CD4-positive, CD25-positive, alpha-beta regulatory T cell (primary cell): ENCODE measurements around the gene PDE8B. TPM values are rescaled to one million over a fixed set of nuclear protein-coding genes. Genes with fewer than 3 reads are reported as not detected.

ENCODE experiments used
- ATAC-seq, 2 donors: fragments of 150-1000 bp; cut with Tn5 transposase; one replicate each; pipeline ENCODE4 v1.10.0; 2021; ENCODE audit warnings: low read depth in 2 of 2, moderate number of reproducible peaks in 2 of 2, moderate library complexity in 1 of 2
- DNase-seq, 3 donors: peaks; one replicate each; pipeline versions ENCODE4 v3.0.0 to v3.0.0-alpha.2; 2012 to 2022; ENCODE audit warnings: mixed read lengths in 1 of 3
- H3K27ac ChIP-seq: one replicate; pipeline ENCODE4 v1.7.0; 2013; ENCODE audit warnings: mild to moderate bottlenecking, low read length; ENCODE audit not compliant: insufficient read depth, poor library complexity, severe bottlenecking
- H3K27me3 ChIP-seq: one replicate; pipeline ENCODE4 v1.7.0; 2013; ENCODE audit warnings: low read length; ENCODE audit not compliant: control insufficient read depth, insufficient read depth
- H3K36me3 ChIP-seq: one replicate; pipeline ENCODE4 v1.7.0; 2013; ENCODE audit warnings: mild to moderate bottlenecking, low read length, moderate library complexity; ENCODE audit not compliant: control insufficient read depth, insufficient read depth
- H3K4me1 ChIP-seq: 2 replicates; pipeline ENCODE4 v1.7.0; 2013; ENCODE audit warnings: mild to moderate bottlenecking, low read length; ENCODE audit not compliant: insufficient read depth, control insufficient read depth, poor library complexity, severe bottlenecking
- H3K4me3 ChIP-seq: one replicate; pipeline ENCODE4 v1.7.0; 2013; ENCODE audit warnings: low read depth, mild to moderate bottlenecking, low read length, moderate library complexity
- H3K9me3 ChIP-seq, 2 experiments: 1 replicate in 1 of 2; 2 replicates in 1 of 2; pipeline ENCODE4 v1.7.0; 2013; ENCODE audit warnings: low read length in 2 of 2, mild to moderate bottlenecking in 1 of 2, moderate library complexity in 1 of 2; ENCODE audit not compliant: control insufficient read depth in 2 of 2
- H3K27ac Mint-ChIP-seq, 3 donors: one replicate each; pipeline ENCODE4 v1.8.0; 2020 to 2022; ENCODE audit warnings: mild to moderate bottlenecking in 3 of 3, mixed read lengths in 3 of 3, moderate library complexity in 2 of 3
- H3K27me3 Mint-ChIP-seq: one replicate; pipeline ENCODE4 v1.8.0; 2022; ENCODE audit warnings: mild to moderate bottlenecking, mixed read lengths
- H3K36me3 Mint-ChIP-seq: one replicate; pipeline ENCODE4 v1.8.0; 2020; ENCODE audit warnings: mixed read lengths
- H3K4me1 Mint-ChIP-seq, 4 donors: one replicate each; pipeline ENCODE4 v1.8.0; 2020 to 2022; ENCODE audit warnings: mixed read lengths in 4 of 4, mild to moderate bottlenecking in 1 of 4
- H3K4me3 Mint-ChIP-seq, 4 donors: one replicate each; pipeline ENCODE4 v1.8.0; 2020 to 2022; ENCODE audit warnings: mild to moderate bottlenecking in 4 of 4, mixed read lengths in 4 of 4, moderate library complexity in 3 of 4
- H3K9me3 Mint-ChIP-seq, 7 donors: one replicate each; pipeline ENCODE4 v1.8.0; 2020 to 2022; ENCODE audit warnings: mixed read lengths in 7 of 7, mild to moderate bottlenecking in 3 of 7, moderate library complexity in 2 of 7
- polyA plus RNA-seq, 4 donors: library from polyadenylated mRNA; unstranded; fragments of 300-500 nt; fragmentation: Illumina TruSeq; gene quantifications; one replicate each; pipeline ENCODE4 v1.2.3, GENCODE V29; 2021
- total RNA-seq: library from RNA; stranded (reverse); gene quantifications from one replicate; pipeline ENCODE4 v1.2.3, GENCODE V29; 2022

PDE8B gene
- total and polyA plus RNA-seq, 5 donors from 2014 or later: 0.03 to 0.09 TPM; not detected in 3

DNA sequence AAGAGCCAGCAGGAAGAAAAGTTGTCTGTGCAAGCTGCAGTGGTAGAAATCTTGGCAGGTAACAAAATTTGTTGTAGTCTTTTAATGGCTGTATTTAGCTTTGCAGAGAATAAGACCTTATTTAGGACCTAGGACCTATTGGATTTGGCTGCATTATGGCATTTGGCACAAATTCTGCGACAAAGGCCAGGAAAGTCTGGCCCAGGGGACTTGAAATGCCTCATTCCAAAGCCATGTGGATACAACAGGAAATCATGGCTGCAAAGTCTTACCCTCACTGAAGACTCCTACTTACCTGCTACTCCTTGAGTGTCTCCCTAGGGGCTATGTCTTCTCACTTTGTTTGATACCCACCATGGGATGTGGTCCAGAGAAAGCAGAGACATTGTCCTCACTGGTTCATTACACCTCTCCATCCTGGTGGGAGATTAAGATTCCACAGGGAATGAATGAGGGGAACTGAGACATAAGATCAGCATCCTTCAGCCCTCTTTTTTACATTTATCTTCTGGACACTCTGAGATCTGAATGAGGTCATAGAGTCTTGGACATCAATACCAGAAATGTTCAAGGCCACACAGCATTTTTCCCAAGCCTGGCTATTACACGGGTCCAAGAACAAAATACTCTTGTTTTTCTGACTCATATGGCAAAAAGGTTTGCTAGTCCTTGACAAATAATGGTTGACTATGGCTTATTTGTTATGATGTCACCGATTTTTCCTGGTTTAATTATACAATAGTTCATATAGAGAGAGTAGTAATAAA, 119.4 kb downstream of the PDE8B start:
- H3K4me1 Mint-ChIP-seq: peaks cover 0 to 6% (median 0%) of the 10 kb centered on the region in 4 donors
- peaks cover 19% of the 10 kb centered on the region for H3K27me3 Mint-ChIP-seq
- ATAC-seq: no peak
- no peak overlapping the region for H3K27ac ChIP-seq
- H3K4me3 Mint-ChIP-seq: no peak overlapping the region
- no peaks in the 10 kb centered on the region for H3K36me3 ChIP-seq
- no peaks in the 10 kb centered on the region for H3K36me3 Mint-ChIP-seq
- no peak overlapping the region for H3K4me3 ChIP-seq
- no peak overlapping the region for H3K27ac Mint-ChIP-seq
- H3K27me3 ChIP-seq: peaks cover 7% of the 10 kb centered on the region
- H3K9me3 ChIP-seq: no peaks in the 10 kb centered on the region
- H3K4me1 ChIP-seq: no peaks in the 10 kb centered on the region
- peaks cover 0 to 1% (median 0%) of the 10 kb centered on the region in 7 donors for H3K9me3 Mint-ChIP-seq
- DNase-seq: no peak

DNA sequence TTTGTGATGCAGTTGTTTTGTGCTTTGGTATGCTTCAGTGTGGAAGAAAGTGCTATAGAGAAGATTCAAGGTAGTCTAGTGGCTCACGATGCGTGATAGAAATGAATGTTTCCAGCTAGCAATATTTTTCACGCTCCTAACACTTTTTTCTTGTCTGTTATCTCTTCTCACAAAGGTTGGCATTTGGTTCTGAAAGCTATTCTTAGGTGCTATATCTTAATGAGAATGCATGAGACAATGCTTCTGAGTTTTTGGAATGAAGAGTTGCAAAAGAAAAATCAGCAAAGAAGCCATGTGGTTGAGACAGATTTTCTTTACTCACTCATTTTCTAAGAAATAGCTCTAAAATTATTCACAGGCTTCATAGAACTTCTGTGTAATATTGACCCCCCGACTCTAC, 122.6 kb downstream of the PDE8B start:
- H3K27me3 Mint-ChIP-seq: peaks cover 24% of the 10 kb centered on the region
- ATAC-seq (no peak), DNase-seq (no peak)
- Histone ChIP-seq H3K9me3 (no peaks in the 10 kb centered on the region), H3K4me1 (no peaks in the 10 kb centered on the region), H3K4me3 (no peak overlapping the region), H3K36me3 (no peaks in the 10 kb centered on the region), H3K27ac (no peak overlapping the region), H3K27me3 (peaks cover 2% of the 10 kb centered on the region)
- H3K36me3 Mint-ChIP-seq: no peaks in the 10 kb centered on the region
- H3K9me3 Mint-ChIP-seq: no peaks in the 10 kb centered on the region
- H3K27ac Mint-ChIP-seq: peak overlapping the region in 1 of 3 donors; percentile 62
- peaks cover 0 to 6% (median 0%) of the 10 kb centered on the region in 4 donors for H3K4me1 Mint-ChIP-seq
- no peak overlapping the region for H3K4me3 Mint-ChIP-seq

DNA sequence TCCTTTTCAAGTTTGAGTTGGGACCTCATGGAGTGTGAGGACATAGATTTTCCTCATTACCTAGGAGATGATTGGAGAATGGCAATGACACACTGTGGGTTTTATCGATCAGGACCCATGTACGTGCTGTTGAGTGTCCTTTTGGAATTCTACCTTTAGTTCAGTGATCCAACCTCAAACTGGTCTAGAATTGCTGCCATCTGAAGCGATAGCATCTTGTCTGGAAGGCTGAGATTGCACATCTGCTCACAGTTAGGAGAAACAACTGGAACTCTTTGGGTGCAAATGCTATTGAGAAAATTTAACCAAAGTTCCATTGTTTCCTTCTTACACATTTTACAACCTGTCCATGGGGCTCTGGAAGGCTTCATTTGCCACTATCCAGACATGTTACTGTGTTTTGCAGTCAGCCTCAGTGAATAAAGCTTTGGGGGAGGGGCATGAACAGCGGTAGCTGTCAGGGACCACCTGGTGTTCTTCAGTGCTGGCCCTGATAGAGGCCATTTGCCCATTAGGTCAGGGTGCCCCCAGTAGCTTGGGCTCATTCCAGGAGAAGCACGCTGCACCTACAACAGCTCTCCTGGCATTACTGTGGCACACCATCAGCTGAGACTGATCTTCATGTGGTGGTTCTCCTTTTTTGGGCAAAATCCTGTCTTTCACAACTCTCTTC, 123.1 kb downstream of the PDE8B start:
- Histone ChIP-seq H3K36me3 (no peaks in the 10 kb centered on the region), H3K27me3 (peaks cover 2% of the 10 kb centered on the region), H3K4me3 (no peak overlapping the region), H3K4me1 (no peaks in the 10 kb centered on the region), H3K27ac (no peak overlapping the region), H3K9me3 (no peaks in the 10 kb centered on the region)
- Mint-ChIP-seq H3K4me1 (peaks cover 0 to 6% (median 0%) of the 10 kb centered on the region in 4 donors), H3K4me3 (peak overlapping the region in 1 of 4 donors; percentile 44), H3K27me3 (peaks cover 24% of the 10 kb centered on the region), H3K9me3 (no peaks in the 10 kb centered on the region), H3K27ac (peak overlapping the region in 1 of 3 donors; percentile 62), H3K36me3 (no peaks in the 10 kb centered on the region)
- DNase-seq: no peak
- ATAC-seq: no peak

DNA sequence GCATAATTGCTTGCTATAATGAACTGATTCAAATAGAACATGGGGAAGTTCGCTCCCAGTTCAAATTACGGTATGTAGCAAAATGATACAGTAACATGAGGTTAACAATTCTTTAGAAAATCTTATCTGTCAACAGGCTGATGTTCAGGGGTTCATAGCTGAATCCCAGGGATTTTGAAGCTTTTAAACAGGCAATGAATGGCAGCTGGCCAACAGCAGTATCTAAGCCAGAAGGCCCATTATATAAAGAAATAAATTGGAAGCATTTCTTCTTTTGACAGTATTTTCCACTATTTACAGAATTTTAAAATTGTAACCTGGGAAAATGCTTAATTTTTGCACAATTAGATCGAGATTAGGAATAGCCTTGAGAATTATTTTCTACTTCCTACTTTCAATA, 126.8 kb downstream of the PDE8B start:
- Mint-ChIP-seq H3K4me3 (no peak overlapping the region), H3K9me3 (no peaks in the 10 kb centered on the region), H3K27ac (no peak overlapping the region), H3K27me3 (peaks cover 10% of the 10 kb centered on the region), H3K4me1 (no peaks in the 10 kb centered on the region), H3K36me3 (no peaks in the 10 kb centered on the region)
- ATAC-seq (no peak), DNase-seq (no peak)
- Histone ChIP-seq H3K4me3 (no peak overlapping the region), H3K36me3 (no peaks in the 10 kb centered on the region), H3K9me3 (no peaks in the 10 kb centered on the region), H3K27ac (no peak overlapping the region), H3K4me1 (no peaks in the 10 kb centered on the region), H3K27me3 (no peaks in the 10 kb centered on the region)

DNA sequence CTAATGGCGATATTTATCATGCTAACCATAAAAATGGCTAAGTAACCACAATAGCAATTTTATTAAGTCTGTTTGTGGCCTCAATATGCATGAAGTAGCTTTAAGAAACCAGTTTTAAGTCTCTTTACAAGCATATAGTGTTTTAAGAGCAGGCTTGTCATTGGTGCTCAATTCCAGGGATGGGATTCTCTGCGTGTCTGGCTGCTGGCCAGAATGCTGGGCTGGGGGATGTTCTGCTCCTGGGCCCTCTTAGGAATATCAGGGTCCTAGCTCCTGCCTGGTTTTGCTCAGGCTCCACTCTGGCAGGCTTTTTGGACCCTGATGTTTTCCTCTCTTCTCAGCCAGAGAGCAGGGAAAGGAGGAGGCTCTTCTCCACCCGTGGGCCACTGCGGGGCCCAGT, 127.2 kb downstream of the PDE8B start:
- no peaks in the 10 kb centered on the region for H3K4me1 ChIP-seq
- H3K27ac ChIP-seq: no peak overlapping the region
- Mint-ChIP-seq H3K4me3 (no peak overlapping the region), H3K27me3 (peaks cover 10% of the 10 kb centered on the region), H3K36me3 (no peaks in the 10 kb centered on the region), H3K9me3 (no peaks in the 10 kb centered on the region), H3K27ac (no peak overlapping the region), H3K4me1 (no peaks in the 10 kb centered on the region)
- no peaks in the 10 kb centered on the region for H3K9me3 ChIP-seq
- DNase-seq: no peak
- H3K27me3 ChIP-seq: no peaks in the 10 kb centered on the region
- H3K4me3 ChIP-seq: no peak overlapping the region
- no peak for ATAC-seq
- H3K36me3 ChIP-seq: no peaks in the 10 kb centered on the region

- Mint-ChIP-seq H3K9me3 (no peaks in the 10 kb centered on the region), H3K27me3 (peaks cover 5% of the 10 kb centered on the region), H3K4me1 (no peaks in the 10 kb centered on the region), H3K27ac (no peak overlapping the region), H3K36me3 (no peaks in the 10 kb centered on the region), H3K4me3 (no peak overlapping the region)
- Histone ChIP-seq H3K4me1 (no peaks in the 10 kb centered on the region), H3K4me3 (no peak overlapping the region), H3K9me3 (no peaks in the 10 kb centered on the region), H3K36me3 (no peaks in the 10 kb centered on the region), H3K27me3 (no peaks in the 10 kb centered on the region), H3K27ac (no peak overlapping the region)
- DNase-seq (no peak), ATAC-seq (no peak)
Measured at GRCh38 chr5:77339337-77339890, 128.9 kb downstream of the PDE8B start.

- DNase-seq (no peak), ATAC-seq (no peak)
- no peaks in the 10 kb centered on the region for H3K27me3 ChIP-seq
- Mint-ChIP-seq H3K4me1 (no peaks in the 10 kb centered on the region), H3K4me3 (no peak overlapping the region), H3K27ac (no peak overlapping the region), H3K9me3 (no peaks in the 10 kb centered on the region), H3K27me3 (no peaks in the 10 kb centered on the region), H3K36me3 (no peaks in the 10 kb centered on the region)
- no peak overlapping the region for H3K27ac ChIP-seq
- no peaks in the 10 kb centered on the region for H3K36me3 ChIP-seq
- no peaks in the 10 kb centered on the region for H3K4me1 ChIP-seq
- no peaks in the 10 kb centered on the region for H3K9me3 ChIP-seq
- H3K4me3 ChIP-seq: no peak overlapping the region
Measured at GRCh38 chr5:77343165-77343564, 132.7 kb downstream of the PDE8B start.
